K562 (cell line): ENCODE results near the gene PDE6G. TPM values are rescaled to one million over a fixed set of nuclear protein-coding genes. Genes with fewer than 3 reads are reported as not detected.

Experiments
- ATAC-seq: fragments of 200-7000 bp; cut with Tn5 transposase; 3 replicates; pipeline ENCODE4 v1.9.1; 2020; ENCODE audit warnings: moderate library complexity
- Bru-seq: library from RNA; stranded (reverse); fragments of 400-500 nt; gene quantifications from one replicate; lab custom pipeline; 2021; lab: Mats Ljungman, UMichigan
- BruChase-seq, 2 experiments: library from RNA; stranded (reverse); fragments of 400-500 nt; gene quantifications; one replicate each; lab custom pipeline; 2021; lab: Mats Ljungman, UMichigan
- BruUV-seq: library from RNA; stranded (reverse); fragments of 400-500 nt; replicated peaks from 2 replicates; lab custom pipeline; 2021; lab: Mats Ljungman, UMichigan
- CTCF ChIA-PET: fragments of 300-600 bp; formaldehyde crosslinking; extraction: SDS; loops from one replicate; lab custom pipeline; 2021; ENCODE audit warnings: low intra/inter-chr PET ratio; lab: Yijun Ruan, JAX
- POLR2A ChIA-PET: fragments of 300-600, 350-650 bp; sonication (Branson Sonifier 250); formaldehyde crosslinking; extraction: SDS; loops from one replicate; lab custom pipeline; 2021; ENCODE audit warnings: antibody characterized with exemption, inconsistent platforms; lab: Yijun Ruan, JAX
- DNase-seq, 4 experiments: peaks; one replicate each; pipeline versions ENCODE4 v3.0.0 to v3.0.0-alpha.2; 2011 to 2018; ENCODE audit warnings: low spot score in 3 of 4, mixed read lengths in 3 of 4; ENCODE audit errors: extremely low read depth in 1 of 4
- FAIRE-seq: peaks from 2 replicates; lab custom pipeline; 2011; peaks lifted over from hg19 to GRCh38; lab: Jason Lieb, UNC
- H2AFZ ChIP-seq: 2 replicates; pipeline ENCODE4 v1.6.0; 2011; ENCODE audit warnings: low read depth, low read length, control low read depth, inconsistent platforms
- H3K27ac ChIP-seq: fragments of 200-600 bp; 3 replicates; pipeline ENCODE4 v1.8.0; 2011; ENCODE audit warnings: low read depth, mild to moderate bottlenecking, control low read depth, inconsistent platforms, low read length, moderate library complexity, mixed read lengths; ENCODE audit errors: extremely low read depth
- H3K27me3 ChIP-seq, 2 experiments: fragments of 300-600 bp in 1 of 2; 2 replicates in 1 of 2; 3 replicates in 1 of 2; pipeline versions ENCODE4 v1.6.0 to v1.8.0; 2011; ENCODE audit warnings: inconsistent platforms in 2 of 2, low read length in 2 of 2, mild to moderate bottlenecking in 1 of 2, mixed read lengths in 1 of 2, moderate library complexity in 1 of 2; ENCODE audit not compliant: control insufficient read depth in 2 of 2, insufficient read depth in 2 of 2
- H3K36me3 ChIP-seq: fragments of 300-600 bp; 3 replicates; pipeline ENCODE4 v1.8.0; 2011; ENCODE audit warnings: mild to moderate bottlenecking, low read length, inconsistent platforms; ENCODE audit not compliant: control insufficient read depth, insufficient read depth
- H3K4me1 ChIP-seq, 2 experiments: fragments of 200-600 bp in 1 of 2; replicated peaks in 1 of 2; 2 replicates in 1 of 2; 3 replicates in 1 of 2; pipeline versions ENCODE4 v1.5.1 to v1.8.0; 2011; ENCODE audit warnings: inconsistent platforms in 2 of 2, low read length in 2 of 2, mild to moderate bottlenecking in 1 of 2, mixed read lengths in 1 of 2, moderate library complexity in 1 of 2; ENCODE audit not compliant: control insufficient read depth in 2 of 2, insufficient read depth in 2 of 2
- H3K4me2 ChIP-seq: 2 replicates; pipeline ENCODE4 v1.6.1; 2011; ENCODE audit warnings: low read length, control low read depth, inconsistent platforms, mixed read lengths; ENCODE audit not compliant: insufficient read depth
- H3K4me3 ChIP-seq: fragments of 200-600 bp; sonication (generic), shearing (Covaris generic); 2 replicates; pipeline ENCODE4 v1.5.1; 2016; ENCODE audit warnings: control low read depth, inconsistent platforms
- H3K79me2 ChIP-seq: fragments of 200-600 bp; 3 replicates; pipeline ENCODE4 v1.8.0; 2011; ENCODE audit warnings: low read length, inconsistent platforms; ENCODE audit not compliant: control insufficient read depth, insufficient read depth
- H3K9ac ChIP-seq, 2 experiments: 2 replicates each; pipeline versions ENCODE4 v1.6.0 to v1.6.1; 2011; ENCODE audit warnings: low read depth in 2 of 2, low read length in 2 of 2, control low read depth in 1 of 2, inconsistent platforms in 1 of 2, mild to moderate bottlenecking in 1 of 2, mixed read lengths in 1 of 2; ENCODE audit not compliant: insufficient read depth in 1 of 2
- H3K9me1 ChIP-seq: one replicate; pipeline ENCODE4 v1.6.0; 2011; ENCODE audit warnings: inconsistent platforms, mild to moderate bottlenecking, low read length, moderate library complexity; ENCODE audit not compliant: control insufficient read depth, insufficient read depth
- H3K9me3 ChIP-seq: replicated peaks from 2 replicates; pipeline ENCODE4 v1.5.1; 2011; ENCODE audit warnings: low read depth, low read length, inconsistent platforms; ENCODE audit not compliant: control insufficient read depth, insufficient read depth
- H4K20me1 ChIP-seq: replicated peaks from 2 replicates; pipeline ENCODE4 v1.6.1; 2011; ENCODE audit warnings: low read length, inconsistent platforms, mixed read lengths; ENCODE audit not compliant: control insufficient read depth, insufficient read depth
- MCM3 ChIP-seq: fragments of 450-650 bp; IDR thresholded peaks from 2 replicates; pipeline ENCODE4 v1.6.1; 2016
- USF1 ChIP-seq: sonication (generic); formaldehyde crosslinking; IDR thresholded peaks from 2 replicates; pipeline ENCODE4 v1.9.0; 2022; ENCODE audit warnings: mild to moderate bottlenecking, missing genetic modification reagents
- WGBS: fragments of 100-300 bp; shearing (Covaris generic); methylation state at CpG from one replicate; pipeline ENCODE4 v1.1.6; 2016; ENCODE audit warnings: low coverage, mixed read lengths; ENCODE audit not compliant: insufficient coverage; ENCODE audit errors: missing lambda C conversion rate; 5-methylcytosine and 5-hydroxymethylcytosine counted together
- in situ Hi-C: fragments of 300-500 bp; cut with MboI; formaldehyde crosslinking; loops from 4 replicates; pipeline ENCODE4 v1.15.0; 2018; ENCODE audit warnings: inconsistent platforms, mixed read lengths
- intact Hi-C: fragments of 100-400 bp; cut with micrococcal nuclease; formaldehyde crosslinking; loops from 2 replicates; pipeline ENCODE4 v1.14.2; 2022
- long read RNA-seq, 3 experiments: library from polyadenylated mRNA in 2 of 3; library from RNA in 1 of 3; unstranded in 2 of 3; stranded (forward) in 1 of 3; transcript quantifications; one replicate each; pipeline ENCODE4 v2.0.0, GENCODE V29; 2019 to 2022
- polyA minus RNA-seq, 3 experiments: library from RNA; depleted of rRNA, polyadenylated mRNA; stranded (reverse); fragments of >200 nt; gene quantifications; 2 replicates each; pipeline ENCODE4 v1.2.3, GENCODE V29; 2011
- polyA plus RNA-seq, 8 experiments: library from polyadenylated mRNA; depleted of rRNA in 4 of 8; stranded (reverse) in 5 of 8; unstranded in 3 of 8; fragments of >200 nt; fragmentation: Nextera tagmentation in 2 of 8; fragmentation: Illumina TruSeq in 1 of 8; extraction: Ambion mirVana in 2 of 8; extraction: Trizol in 1 of 8; gene quantifications; 2 replicates each; pipeline versions ENCODE4 v1.2.1 to v1.2.3, GENCODE V29; 2011 to 2014; ENCODE audit warnings: inconsistent platforms in 1 of 8, missing spikeins in 1 of 8
- total RNA-seq, 7 experiments: library from RNA; depleted of rRNA in 6 of 7; stranded (reverse); fragments of >200 nt in 6 of 7; fragmentation: Illumina TruSeq in 2 of 7; extraction: Trizol in 2 of 7; gene quantifications; 2 replicates each; pipeline versions ENCODE4 v1.2.1 to v1.2.3, GENCODE V29; 2011 to 2021; ENCODE audit warnings: low replicate concordance in 1 of 7

PDE6G gene
- total RNA-seq (2011; cell fraction: chromatin; rRNA removed; ENCODE audit: low replicate concordance) = 0.32 TPM in 1 of 2 replicates, not detected in the other
- total RNA-seq (2011; cell fraction: nucleolus; rRNA removed) = not detected in 2 replicates
- not detected in 2 replicates for total RNA-seq (2011; cell fraction: nucleoplasm; rRNA removed)
- 0.59 TPM in 1 of 2 replicates, not detected in the other for total RNA-seq (2014; rRNA removed)
- not detected in 2 replicates for total RNA-seq (2014; rRNA removed; fragmentation: Illumina TruSeq; extraction: Trizol)
- total RNA-seq (2015; rRNA removed; fragmentation: Illumina TruSeq; extraction: Trizol) = not detected in 2 replicates
- total RNA-seq (2021) = not detected in 2 replicates
- 0.14 and 0.19 TPM in 2 replicates for polyA plus RNA-seq (2011; rRNA removed)
- 0.55 and 1.1 TPM in 2 replicates for polyA plus RNA-seq (2011; cell fraction: cytosol; rRNA removed)
- 0.37 TPM in 1 of 2 replicates, not detected in the other for polyA plus RNA-seq (2011; cell fraction: nucleus; rRNA removed)
- polyA plus RNA-seq (2012) = 0.10 TPM in 1 of 2 replicates, not detected in the other
- polyA plus RNA-seq (2014; fragmentation: Illumina TruSeq; extraction: Trizol) = 0.18 TPM in 1 of 2 replicates, not detected in the other
- not detected for polyA plus RNA-seq (2014; fragmentation: Nextera tagmentation; extraction: Ambion mirVana)
- polyA plus RNA-seq (2014; rRNA removed) = not detected in 2 replicates
- polyA minus RNA-seq (2011; rRNA and poly(A)+ RNA removed) = not detected in 2 replicates
- polyA minus RNA-seq (2011; cell fraction: cytosol; rRNA and poly(A)+ RNA removed) = not detected in 2 replicates
- polyA minus RNA-seq (2011; cell fraction: nucleus; rRNA and poly(A)+ RNA removed) = not detected in 2 replicates
- Bru-seq, nascent RNA = percentile 27 among the genes with signal in this experiment
- percentile 25 among the genes with signal in this experiment for BruChase-seq, experiment 1, labeled RNA remaining after a 2-hour chase
- BruChase-seq, experiment 2, labeled RNA remaining after a 6-hour chase = percentile 29 among the genes with signal in this experiment
- long read RNA-seq, experiment 1 = 0 reads
- long read RNA-seq, experiment 2, partial matches to known transcripts = 0 of 1 reads
- long read RNA-seq, experiment 2, other reads (novel, unspliced or antisense) = 1 of 1 reads
- long read RNA-seq, experiment 3 = 0 reads

DNA sequence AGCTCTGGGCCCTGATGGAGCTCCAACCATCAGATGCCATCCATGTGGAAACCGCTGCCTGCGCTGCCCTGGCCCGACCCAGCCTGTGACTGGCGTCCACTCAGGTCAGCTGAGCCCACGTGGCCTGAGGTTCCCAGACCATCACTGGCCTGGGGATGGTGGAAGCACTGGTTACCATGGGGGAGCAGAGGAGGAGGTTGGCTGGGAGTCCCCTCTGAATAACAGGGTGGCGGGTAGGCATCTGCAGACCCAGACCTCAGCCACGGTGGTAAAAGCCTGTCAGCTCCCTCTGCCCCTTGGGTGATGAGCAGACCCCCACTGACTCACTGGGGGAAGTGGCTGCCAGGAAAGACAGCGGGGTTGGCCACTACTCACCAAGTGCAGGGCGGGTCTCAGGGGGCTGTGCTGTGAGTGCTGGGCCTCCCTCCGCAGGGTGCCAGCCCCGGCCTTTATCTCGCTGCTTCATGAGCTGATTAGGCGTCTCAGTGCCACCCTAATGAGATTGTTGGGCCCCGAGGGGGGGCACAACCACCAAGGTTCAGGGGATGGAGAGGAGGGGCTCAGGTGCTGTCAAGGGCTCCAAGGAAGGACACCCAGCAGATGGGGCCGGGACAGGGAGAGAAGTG lies at the start of gene PDE6G:
PDE6G (minus strand) TSS at position 425 of the 626 bp plus-strand sequence. CDS start 3,237 bp downstream, outside the sequence.
- Histone ChIP-seq H3K9me3 (no peaks in the 10 kb centered on the region), H3K4me2 (no peak within 1 kb of the TSS), H3K4me3 (no peak within 1 kb of the TSS), H3K4me1 (peaks cover 0 to 39% of the 10 kb centered on the region in 2 experiments; a peak in 3 of 5 replicates), H4K20me1 (no peaks in the 10 kb centered on the region), H3K27ac (no peak within 1 kb of the TSS), H3K9me1 (no peaks in the 10 kb centered on the region), H2AFZ (no peak within 1 kb of the TSS), H3K79me2 (no peaks in the 10 kb centered on the region), H3K9ac (peak within 1 kb of the TSS in 1 of 2 experiments; percentile 79; a peak in 2 of 4 replicates), H3K36me3 (no peaks in the 10 kb centered on the region), H3K27me3 (no peaks in the 10 kb centered on the region)
- CTCF ChIA-PET = interaction anchor here (0.5 kb wide), 1 partner anchor 342 kb away, joined by 4 read pairs; no protein-coding TSS in a partner anchor
- in situ Hi-C loops (no loop called here), intact Hi-C loops (no loop called here)
- peak in 1 of 4 experiments; percentile 6 for DNase-seq
- FAIRE-seq = no peak
- no peak for ATAC-seq
- POLR2A ChIA-PET = interaction anchor here (0.7 to 1.3 kb wide), 3 partner anchors 7 to 257 kb away, joined by 3 read pairs; no protein-coding TSS in a partner anchor
- TF ChIP-seq MCM3 = no peak
- 0 out of 2 replicates have a peak, but pooled peaks have one; percentile 15 for TF ChIP-seq USF1 (CRISPR knock-in tag)
- WGBS = 60% methylated on average over 15 of the region's 15 CpGs
- BruUV-seq = no TSS peak
